SK-N-MC (cell line): ENCODE results near the gene TRMU.

Experiments
- DNase-seq: peaks from one replicate; pipeline ENCODE4 v3.0.0-alpha.2; 2011; ENCODE audit warnings: low read depth, low spot score
- H3K27ac ChIP-seq: fragments of 200-600 bp; sonication (generic); 2 replicates; pipeline ENCODE4 v1.5.1; 2016; ENCODE audit warnings: mixed run types
- H3K36me3 ChIP-seq: fragments of 200-600 bp; sonication (generic); 2 replicates; pipeline ENCODE4 v1.6.1; 2017; ENCODE audit warnings: antibody characterized with exemption, low read length, mixed read lengths; ENCODE audit not compliant: insufficient read depth
- H3K4me3 ChIP-seq: fragments of 200-600 bp; sonication (generic); 2 replicates; pipeline ENCODE4 v1.5.1; 2016
- H3K9ac ChIP-seq: fragments of 200-600 bp; sonication (generic); 2 replicates; pipeline ENCODE4 v1.8.0; 2017; ENCODE audit warnings: mixed run types, mixed read lengths; ENCODE audit not compliant: insufficient read length
- H3K9me3 ChIP-seq: fragments of 200-600 bp; sonication (generic); 2 replicates; pipeline ENCODE4 v1.6.1; 2017; ENCODE audit warnings: low read depth, mild to moderate bottlenecking, antibody characterized with exemption, low read length, moderate library complexity, mixed read lengths
- EZH2 ChIP-seq: fragments of 200-600 bp; sonication (generic); IDR thresholded peaks from one replicate; pipeline ENCODE4 v1.6.1; 2017; ENCODE audit warnings: antibody characterized with exemption
- FOXP2 ChIP-seq: optimal IDR thresholded peaks from 2 replicates; pipeline ENCODE3; 2011; ENCODE audit warnings: mild to moderate bottlenecking, moderate library complexity; ENCODE audit not compliant: insufficient read depth; ENCODE audit errors: extremely low read length, control extremely low read depth
- POLR2AphosphoS5 ChIP-seq: IDR thresholded peaks from 2 replicates; pipeline ENCODE4 v1.6.1; 2012; ENCODE audit warnings: mild to moderate bottlenecking, low read depth, low read length, borderline replicate concordance

Gene TRMU

DNA sequence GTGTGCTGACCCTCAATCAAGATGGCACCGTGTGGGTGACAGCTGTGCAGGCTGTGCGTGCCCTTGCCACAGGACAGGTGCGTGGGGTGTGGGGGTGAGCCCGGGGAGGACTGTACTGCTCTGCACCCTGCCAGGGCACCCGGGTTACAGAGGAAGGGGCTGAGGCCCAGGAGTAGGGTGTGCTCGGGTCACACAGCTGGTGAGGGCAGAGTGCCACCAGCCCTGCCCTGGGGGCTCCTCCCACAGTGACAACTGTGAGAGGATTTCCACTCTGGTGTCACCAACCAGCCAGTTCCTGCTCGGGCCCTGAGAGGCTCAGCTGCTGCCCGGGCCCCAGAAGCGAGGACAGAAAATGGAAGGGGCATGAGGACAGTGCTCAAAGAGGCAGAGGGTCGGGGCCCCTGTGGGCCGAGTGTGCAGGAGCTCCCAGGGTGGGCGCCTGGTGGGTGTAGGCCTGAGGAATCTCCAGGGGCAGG, 20.5 kb downstream of the TRMU start:
- H3K9me3 ChIP-seq: no peaks in the 10 kb centered on the region
- no peak for DNase-seq
- no peak overlapping the region for H3K9ac ChIP-seq
- no peak for TF ChIP-seq EZH2
- TF ChIP-seq FOXP2: no peak
- no peak overlapping the region for H3K27ac ChIP-seq
- H3K36me3 ChIP-seq: peaks cover 16% of the 10 kb centered on the region
- no peak overlapping the region for H3K4me3 ChIP-seq

DNA sequence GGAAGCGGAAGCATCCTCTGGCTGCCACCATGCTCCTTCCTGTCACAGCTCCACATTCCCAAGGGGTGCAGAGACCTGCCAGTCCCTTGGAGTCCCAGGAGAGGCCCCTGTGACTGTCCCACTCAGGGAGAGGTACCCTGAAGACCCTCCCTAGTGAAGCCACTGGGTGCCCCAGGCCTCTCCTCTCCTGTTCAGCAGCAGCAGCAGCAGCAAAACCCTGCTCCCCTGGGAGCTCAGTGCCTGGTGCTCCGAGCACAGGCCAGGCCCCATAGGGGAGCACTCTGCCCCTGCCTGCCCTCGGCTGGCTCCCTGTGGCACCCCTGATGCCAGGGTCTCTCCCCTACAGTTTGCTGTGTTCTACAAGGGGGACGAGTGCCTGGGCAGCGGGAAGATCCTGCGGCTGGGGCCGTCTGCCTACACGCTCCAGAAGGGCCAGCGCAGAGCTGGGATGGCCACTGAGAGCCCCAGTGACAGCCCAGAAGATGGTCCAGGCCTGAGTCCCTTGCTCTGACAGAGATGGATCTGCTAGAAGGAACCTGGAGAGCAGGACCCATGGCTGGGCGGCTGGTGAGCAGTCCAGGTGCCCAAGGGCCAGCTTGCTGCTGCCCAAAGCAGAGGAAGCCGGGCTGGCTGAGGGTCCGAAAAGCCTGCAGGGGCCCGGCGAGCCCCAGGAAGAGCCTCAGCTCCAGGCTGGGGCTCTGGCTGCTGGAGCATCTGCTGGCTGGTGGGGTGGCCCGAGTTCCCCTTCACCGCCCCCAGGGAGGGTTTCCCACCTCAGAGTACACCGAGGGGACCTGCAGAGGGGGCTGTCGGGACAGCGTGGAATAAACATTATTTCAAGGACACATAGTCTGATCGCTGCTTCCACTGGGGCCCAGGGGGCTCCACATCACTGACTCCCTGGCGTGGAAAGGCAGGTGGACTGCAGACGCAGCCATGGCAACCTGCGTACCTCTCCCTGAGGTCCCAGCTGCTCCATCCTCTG, 21.3 kb downstream of the TRMU start:
- TF ChIP-seq POLR2AphosphoS5 (no peak), FOXP2 (no peak), EZH2 (no peak)
- no peak overlapping the region for H3K9ac ChIP-seq
- H3K27ac ChIP-seq: no peak overlapping the region
- H3K9me3 ChIP-seq: no peaks in the 10 kb centered on the region
- peaks cover 12% of the 10 kb centered on the region for H3K36me3 ChIP-seq
- no peak overlapping the region for H3K4me3 ChIP-seq
- no peak for DNase-seq

DNA sequence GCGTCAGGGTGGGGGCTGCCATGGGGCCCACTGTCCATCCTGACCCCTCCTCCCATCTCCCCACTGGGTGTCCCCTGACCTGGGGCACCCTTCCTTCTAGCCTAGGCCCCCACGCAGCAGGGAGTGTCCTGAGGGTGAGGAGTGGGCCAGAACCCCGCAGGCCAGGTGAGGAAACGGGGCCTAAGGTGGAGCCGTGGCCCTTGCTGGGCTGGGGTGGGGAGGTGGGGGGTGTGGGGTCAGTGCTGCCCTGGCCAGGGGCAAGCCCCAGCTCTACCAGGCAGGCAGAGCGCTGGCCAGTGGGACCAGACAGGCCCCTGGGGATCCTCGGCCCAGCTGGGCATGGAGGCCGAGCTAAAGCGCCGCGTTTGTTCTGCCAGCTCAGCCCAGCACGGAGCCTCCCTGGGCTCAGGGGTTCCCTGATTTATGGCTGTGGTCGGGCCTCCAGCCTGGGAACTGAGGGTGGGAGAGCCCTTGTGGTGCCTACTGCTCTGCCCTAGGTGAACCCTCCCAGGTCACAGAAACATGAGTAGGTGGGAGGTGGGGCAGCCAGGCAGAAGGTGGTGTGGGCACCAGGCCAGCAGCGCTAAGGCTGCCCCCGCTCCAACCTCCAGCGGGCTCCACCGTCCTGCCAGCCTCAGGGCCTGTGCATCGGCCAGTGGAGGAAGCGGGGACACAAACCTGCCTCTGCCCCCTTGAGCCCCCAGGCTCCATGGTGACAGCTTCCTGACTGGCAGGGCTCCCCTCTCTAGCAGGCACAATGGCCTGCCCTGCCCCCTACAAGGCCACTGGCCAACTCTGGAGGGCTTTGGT, 22.4 kb downstream of the TRMU start:
- no peak overlapping the region for H3K9ac ChIP-seq
- DNase-seq: no peak
- TF ChIP-seq POLR2AphosphoS5 (no peak), FOXP2 (no peak), EZH2 (no peak)
- H3K36me3 ChIP-seq: peaks cover 8% of the 10 kb centered on the region; the same call in 1 of the 2 replicates
- no peaks in the 10 kb centered on the region for H3K9me3 ChIP-seq
- no peak overlapping the region for H3K27ac ChIP-seq
- H3K4me3 ChIP-seq: no peak overlapping the region

DNA sequence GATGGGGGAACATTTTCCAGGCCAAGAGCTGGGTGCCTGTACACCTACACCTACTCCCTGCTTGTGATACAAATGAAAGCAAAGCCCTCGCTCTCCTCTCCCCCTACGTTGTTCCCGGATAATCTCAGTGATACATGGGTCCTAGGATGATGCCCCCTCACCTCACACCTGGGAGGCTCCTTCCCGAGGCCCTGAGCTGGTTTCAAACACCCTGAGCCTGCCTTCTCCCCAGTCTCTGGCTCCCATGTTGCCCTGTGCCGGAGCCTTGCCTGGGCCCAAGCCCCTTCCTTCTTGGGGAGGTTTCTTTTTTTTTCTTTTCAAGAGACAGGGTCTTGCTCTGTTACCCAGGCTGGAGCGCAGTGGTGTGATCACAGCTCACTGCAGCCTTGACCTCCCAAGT, 23.3 kb downstream of the TRMU start:
- no peaks in the 10 kb centered on the region; the same call in 1 of the 2 replicates for H3K36me3 ChIP-seq
- H3K27ac ChIP-seq: no peak overlapping the region

DNA sequence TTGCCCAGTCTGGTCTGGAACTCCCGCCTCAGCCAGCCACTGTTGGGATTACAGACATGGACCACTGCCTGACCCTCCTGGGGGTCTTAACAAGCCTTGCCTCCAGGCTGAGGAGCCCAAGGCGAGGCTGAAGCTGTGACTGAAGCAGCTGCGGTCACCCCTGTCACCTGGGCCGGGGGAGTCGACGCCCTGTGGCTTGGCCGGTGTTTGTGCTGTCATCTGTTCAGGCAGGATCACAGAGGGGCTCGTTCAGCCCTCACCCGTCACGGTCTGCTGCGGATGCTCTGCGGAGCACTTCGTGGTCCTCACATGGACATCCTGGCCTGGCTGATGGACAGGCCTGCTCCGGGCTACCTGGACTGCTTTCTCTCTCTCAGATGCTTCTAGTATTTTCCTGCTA, 23.8 kb downstream of the TRMU start:
- H3K9ac ChIP-seq: no peak overlapping the region
- no peaks in the 10 kb centered on the region; the same call in 1 of the 2 replicates for H3K36me3 ChIP-seq
- no peak overlapping the region for H3K4me3 ChIP-seq
- no peak overlapping the region for H3K27ac ChIP-seq
- H3K9me3 ChIP-seq: no peaks in the 10 kb centered on the region
- DNase-seq: no peak
- no peak for TF ChIP-seq EZH2
- TF ChIP-seq POLR2AphosphoS5: no peak
- TF ChIP-seq FOXP2: no peak

More for the DNA sequence above, 23.3 kb downstream of the TRMU start:
- Histone ChIP-seq H3K9ac (no peak overlapping the region), H3K9me3 (no peaks in the 10 kb centered on the region), H3K4me3 (no peak overlapping the region)
- no peak for DNase-seq
- TF ChIP-seq FOXP2 (no peak), EZH2 (no peak), POLR2AphosphoS5 (no peak)

DNA sequence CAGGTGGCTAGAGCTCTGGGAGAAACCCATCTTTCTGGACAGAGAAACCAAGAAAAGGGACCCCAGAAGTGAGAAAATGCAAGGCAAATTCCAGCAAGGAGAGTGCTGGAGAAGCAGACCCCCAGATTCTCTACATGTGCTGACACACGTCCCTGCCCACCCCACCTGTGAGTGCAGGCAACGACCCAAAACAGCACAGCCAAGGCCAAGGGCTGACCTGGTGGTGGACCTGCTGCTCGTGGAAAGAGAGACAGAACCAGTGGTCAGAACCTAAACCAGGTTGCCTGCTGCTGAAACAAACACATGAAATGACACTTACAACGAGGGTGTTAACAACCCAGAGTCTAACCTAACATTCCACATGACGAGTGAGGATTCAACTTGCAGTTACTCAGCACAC, 24.6 kb downstream of the TRMU start:
- DNase-seq: no peak
- Histone ChIP-seq H3K9me3 (no peaks in the 10 kb centered on the region), H3K36me3 (no peaks in the 10 kb centered on the region; the same call in 1 of the 2 replicates), H3K4me3 (no peak overlapping the region), H3K27ac (no peak overlapping the region), H3K9ac (no peak overlapping the region)
- TF ChIP-seq FOXP2 (no peak), POLR2AphosphoS5 (no peak), EZH2 (no peak)

DNA sequence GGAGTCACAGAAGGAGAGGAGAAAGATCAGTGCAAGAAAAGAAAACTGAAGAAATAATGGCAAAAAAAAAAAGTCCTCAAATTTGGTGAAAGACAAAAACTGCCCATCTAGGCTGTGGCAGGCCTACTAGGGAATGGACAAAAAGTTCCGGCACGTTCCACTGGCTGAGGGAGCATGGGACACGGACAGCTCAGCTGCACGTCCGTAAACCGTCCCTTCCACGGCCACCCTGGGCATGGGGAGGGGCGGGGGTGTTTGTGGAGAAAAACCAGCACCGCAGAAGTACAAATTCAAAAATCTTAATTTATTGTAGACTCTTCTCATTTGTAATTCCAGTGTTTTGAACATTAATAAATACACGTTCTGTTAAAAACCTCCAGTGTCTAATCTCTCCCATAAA, 25.4 kb downstream of the TRMU start:
- peak overlapping the region; percentile 53; the same call in 1 of the 2 replicates for H3K27ac ChIP-seq
- DNase-seq: no peak
- no peaks in the 10 kb centered on the region for H3K9me3 ChIP-seq
- no peaks in the 10 kb centered on the region; the same call in 1 of the 2 replicates for H3K36me3 ChIP-seq
- TF ChIP-seq EZH2: no peak
- TF ChIP-seq POLR2AphosphoS5: no peak
- no peak overlapping the region for H3K9ac ChIP-seq
- H3K4me3 ChIP-seq: no peak overlapping the region

DNA sequence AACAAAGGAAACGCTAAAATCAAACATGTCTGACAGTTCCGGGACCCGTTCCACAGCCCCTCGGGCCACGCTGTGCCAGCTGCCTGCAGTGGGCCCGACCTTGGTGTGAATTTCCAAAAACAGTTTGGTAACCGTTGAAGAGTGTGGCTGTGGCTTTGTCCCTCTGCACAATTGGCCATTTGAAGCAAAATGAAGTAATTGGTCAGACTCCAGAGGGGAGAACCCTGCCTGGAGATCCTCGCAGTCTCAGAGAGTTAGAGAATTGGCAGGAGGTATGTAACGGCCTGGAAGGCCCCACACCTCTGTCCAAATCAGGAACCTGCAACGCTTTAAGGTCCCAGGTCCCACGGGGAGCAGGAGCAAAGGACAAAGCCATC, 26.3 kb downstream of the TRMU start:
- H3K9ac ChIP-seq: no peak overlapping the region
- H3K9me3 ChIP-seq: no peaks in the 10 kb centered on the region
- no peak overlapping the region for H3K27ac ChIP-seq
- TF ChIP-seq EZH2 (no peak), POLR2AphosphoS5 (no peak), FOXP2 (no peak)
- no peak for DNase-seq
- no peaks in the 10 kb centered on the region; the same call in 1 of the 2 replicates for H3K36me3 ChIP-seq
- H3K4me3 ChIP-seq: no peak overlapping the region
